ENCODE data around the gene DHX40. TPM values are rescaled to one million over a fixed set of nuclear protein-coding genes. Genes with fewer than 3 reads are reported as not detected.

The DHX40 gene
- total and polyA plus RNA-seq, 10 donors = 9.3 to 33.5 (median 25.4) TPM

DNA sequence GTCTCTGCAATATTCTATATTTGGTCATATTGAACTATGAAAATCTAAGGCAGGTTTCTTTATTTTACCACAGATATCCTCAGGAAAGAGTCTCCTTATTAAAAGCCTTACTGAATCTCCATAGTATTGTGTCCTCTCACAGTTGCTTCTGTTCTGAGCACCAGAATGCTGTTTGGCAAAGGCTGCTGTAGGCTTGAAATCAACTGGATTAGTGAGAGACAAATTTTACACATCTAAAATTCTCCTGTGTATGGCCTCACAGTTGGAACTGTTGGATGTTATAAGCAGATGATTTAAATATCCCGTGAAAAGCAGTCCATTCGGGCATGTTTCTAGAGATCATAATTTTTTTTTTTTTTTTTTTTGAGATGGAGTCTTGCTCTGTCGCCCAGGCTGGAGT, 63.8 kb downstream of the DHX40 start:
- 91 to 98% (median 95%) methylated on average over 3 of the region's 3 CpGs for WGBS, 5 donors
- intact Hi-C loops (cut with DNase I; ENCODE audit: low total_unique reads) = no loop called here
- no peak for DNase-seq
- Histone ChIP-seq H3K4me1 (peaks cover 44 to 100% (median 94%) of the 10 kb centered on the region in 6 donors), H3K27ac (peak overlapping the region in 5 of 8 donors; percentile 5 to 74 (median 65)), H3K9me3 (no peaks in the 10 kb centered on the region), H3K4me3 (no peak overlapping the region), H3K36me3 (peaks cover 0 to 14% (median 0%) of the 10 kb centered on the region in 6 donors), H3K27me3 (replicated peaks in 1 of 7) (no peaks in the 10 kb centered on the region)
- TF ChIP-seq POLR2A (IDR thresholded peaks at IDR 0.05) (no peak), POLR2AphosphoS5 (IDR thresholded peaks at IDR 0.05) (no peak)
- TF ChIP-seq, protein P1, sequence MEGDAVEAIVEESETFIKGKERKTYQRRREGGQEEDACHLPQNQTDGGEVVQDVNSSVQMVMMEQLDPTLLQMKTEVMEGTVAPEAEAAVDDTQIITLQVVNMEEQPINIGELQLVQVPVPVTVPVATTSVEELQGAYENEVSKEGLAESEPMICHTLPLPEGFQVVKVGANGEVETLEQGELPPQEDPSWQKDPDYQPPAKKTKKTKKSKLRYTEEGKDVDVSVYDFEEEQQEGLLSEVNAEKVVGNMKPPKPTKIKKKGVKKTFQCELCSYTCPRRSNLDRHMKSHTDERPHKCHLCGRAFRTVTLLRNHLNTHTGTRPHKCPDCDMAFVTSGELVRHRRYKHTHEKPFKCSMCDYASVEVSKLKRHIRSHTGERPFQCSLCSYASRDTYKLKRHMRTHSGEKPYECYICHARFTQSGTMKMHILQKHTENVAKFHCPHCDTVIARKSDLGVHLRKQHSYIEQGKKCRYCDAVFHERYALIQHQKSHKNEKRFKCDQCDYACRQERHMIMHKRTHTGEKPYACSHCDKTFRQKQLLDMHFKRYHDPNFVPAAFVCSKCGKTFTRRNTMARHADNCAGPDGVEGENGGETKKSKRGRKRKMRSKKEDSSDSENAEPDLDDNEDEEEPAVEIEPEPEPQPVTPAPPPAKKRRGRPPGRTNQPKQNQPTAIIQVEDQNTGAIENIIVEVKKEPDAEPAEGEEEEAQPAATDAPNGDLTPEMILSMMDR (IDR thresholded peaks at IDR 0.05 in 8 of 11, conservative IDR thresholded peaks at IDR 0.05 in 3 of 11) = no peak

DNA sequence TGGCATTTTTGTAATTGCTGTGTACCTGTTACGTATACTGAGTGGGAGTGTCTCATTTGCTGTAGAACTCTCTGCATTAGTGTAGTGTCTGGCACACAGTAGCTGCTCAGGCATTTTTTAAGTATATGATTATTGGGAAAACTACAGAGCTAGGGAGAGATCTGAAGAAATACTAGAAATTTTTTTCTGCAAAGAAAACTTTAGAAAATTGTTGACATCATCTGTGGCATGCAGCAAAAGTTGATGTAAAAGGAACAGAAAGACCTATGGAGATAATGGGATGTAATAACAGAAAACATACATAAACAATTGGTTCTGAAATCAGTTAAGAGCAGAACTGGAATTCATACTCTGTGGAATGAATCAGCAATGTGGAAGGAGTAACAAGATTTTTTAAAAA, 65.9 kb downstream of the DHX40 start:
- intact Hi-C loops (cut with DNase I; ENCODE audit: low total_unique reads) = no loop called here
- no peak for DNase-seq
- H3K9me3 ChIP-seq = no peaks in the 10 kb centered on the region
- H3K27me3 ChIP-seq (replicated peaks in 1 of 7) = no peaks in the 10 kb centered on the region
- WGBS, 5 donors = 86 to 97% (median 95%) methylated on average over 1 of the region's 1 CpG
- H3K36me3 ChIP-seq = peaks cover 0 to 14% (median 0%) of the 10 kb centered on the region in 6 donors
- H3K27ac ChIP-seq = peak overlapping the region in 3 of 8 donors; percentile 5 to 77 (median 73)
- H3K4me1 ChIP-seq = peaks cover 47 to 100% (median 93%) of the 10 kb centered on the region in 6 donors
- TF ChIP-seq POLR2A (IDR thresholded peaks at IDR 0.05) (no peak), POLR2AphosphoS5 (IDR thresholded peaks at IDR 0.05) (no peak)
- TF ChIP-seq, protein P1 (IDR thresholded peaks at IDR 0.05 in 8 of 11, conservative IDR thresholded peaks at IDR 0.05 in 3 of 11) = no peak
- no peak overlapping the region for H3K4me3 ChIP-seq

DNA sequence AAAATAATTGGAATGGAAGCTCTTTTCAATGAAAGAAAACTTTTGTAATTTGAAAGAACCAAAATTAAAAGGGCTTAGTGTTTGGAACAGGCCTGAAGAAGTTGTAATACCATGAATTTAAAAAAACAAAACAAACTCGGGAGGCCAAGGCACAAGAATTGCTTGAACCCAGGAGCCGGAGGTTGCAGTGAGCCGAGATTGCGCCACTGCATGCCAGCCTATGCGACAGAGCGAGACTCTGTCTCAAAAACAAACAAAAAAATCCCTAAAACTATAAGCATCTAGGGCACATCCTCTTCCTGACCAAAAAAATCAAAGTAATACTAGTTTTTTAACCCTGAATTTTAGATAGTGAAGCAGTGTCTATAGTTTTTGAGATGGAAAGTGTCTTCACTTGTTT, 67.0 kb downstream of the DHX40 start:
- Histone ChIP-seq H3K4me1 (peaks cover 45 to 98% (median 88%) of the 10 kb centered on the region in 6 donors), H3K9me3 (no peaks in the 10 kb centered on the region), H3K27ac (peak overlapping the region in 7 of 8 donors; percentile 60 to 77 (median 73)), H3K4me3 (no peak overlapping the region), H3K27me3 (replicated peaks in 1 of 7) (no peaks in the 10 kb centered on the region), H3K36me3 (peaks cover 0 to 14% (median 0%) of the 10 kb centered on the region in 6 donors)
- 53 to 65% (median 61%) methylated on average over 6 of the region's 6 CpGs for WGBS, 5 donors
- DNase-seq = no peak
- no peak for TF ChIP-seq POLR2A (IDR thresholded peaks at IDR 0.05)
- TF ChIP-seq POLR2AphosphoS5 (IDR thresholded peaks at IDR 0.05) = no peak
- TF ChIP-seq, protein P1 (IDR thresholded peaks at IDR 0.05 in 8 of 11, conservative IDR thresholded peaks at IDR 0.05 in 3 of 11) = no peak
- intact Hi-C loops (cut with DNase I; ENCODE audit: low total_unique reads) = no loop called here

DNA sequence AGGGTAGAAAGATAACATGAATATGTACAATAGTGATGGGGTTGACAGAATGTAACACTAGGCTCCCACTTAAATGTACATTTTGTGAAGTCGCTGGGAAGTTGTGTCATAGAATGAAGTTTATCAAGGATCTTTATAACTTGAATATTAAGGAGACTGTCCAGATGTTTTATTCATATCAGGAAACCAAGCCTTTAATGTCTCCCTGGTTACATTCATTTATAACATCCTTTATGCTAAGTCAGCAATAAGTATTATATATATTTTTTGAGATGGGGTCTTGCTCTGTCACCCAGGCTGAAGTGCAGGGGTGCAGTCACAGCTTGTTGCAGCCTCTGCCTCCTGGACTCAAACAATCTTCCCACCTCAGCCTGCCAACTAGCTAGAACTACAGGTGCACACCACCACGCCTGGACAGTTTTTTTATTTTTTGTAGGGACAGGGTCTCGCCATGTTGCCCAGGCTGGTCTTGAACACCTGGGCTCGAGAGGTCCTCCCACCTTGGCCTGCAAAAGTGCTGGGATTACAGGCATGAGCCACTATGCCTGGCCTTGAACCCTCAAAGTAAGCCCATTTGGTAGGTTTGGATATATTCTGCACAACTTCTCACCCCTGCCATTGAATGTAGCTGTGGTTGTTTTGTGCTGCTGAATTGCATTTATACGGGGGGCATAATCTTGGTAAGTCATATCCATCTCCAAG, 68.4 kb downstream of the DHX40 start:
- TF ChIP-seq, protein P1 (IDR thresholded peaks at IDR 0.05 in 8 of 11, conservative IDR thresholded peaks at IDR 0.05 in 3 of 11) = no peak
- no peak for TF ChIP-seq POLR2AphosphoS5 (IDR thresholded peaks at IDR 0.05)
- no peak for TF ChIP-seq POLR2A (IDR thresholded peaks at IDR 0.05)
- H3K4me1 ChIP-seq = peaks cover 40 to 98% (median 86%) of the 10 kb centered on the region in 6 donors
- peak overlapping the region in 1 of 8 donors; percentile 3 for H3K4me3 ChIP-seq
- WGBS, 5 donors = 78 to 85% (median 82%) methylated on average over 5 of the region's 5 CpGs
- H3K27ac ChIP-seq = peak overlapping the region; percentile 33 to 80 (median 73)
- no peaks in the 10 kb centered on the region for H3K9me3 ChIP-seq
- H3K27me3 ChIP-seq (replicated peaks in 1 of 7) = no peaks in the 10 kb centered on the region
- DNase-seq = no peak
- intact Hi-C loops (cut with DNase I; ENCODE audit: low total_unique reads) = no loop called here
- H3K36me3 ChIP-seq = peaks cover 0 to 12% (median 0%) of the 10 kb centered on the region in 6 donors
